GM21717 (cell line): ENCODE results near the gene PRPF8.
"Not testable (repeated sequence)": the region's sequence is repeated elsewhere in the genome, so short reads cannot be mapped to it uniquely, and the experiment has no call there.

Experiments
- ATAC-seq: cut with Tn5 transposase; IDR thresholded peaks from one replicate; pipeline ENCODE4 v1.9.1; 2021; ENCODE audit warnings: mild to moderate bottlenecking, moderate library complexity; ENCODE audit not compliant: unreplicated experiment

PRPF8 gene

DNA sequence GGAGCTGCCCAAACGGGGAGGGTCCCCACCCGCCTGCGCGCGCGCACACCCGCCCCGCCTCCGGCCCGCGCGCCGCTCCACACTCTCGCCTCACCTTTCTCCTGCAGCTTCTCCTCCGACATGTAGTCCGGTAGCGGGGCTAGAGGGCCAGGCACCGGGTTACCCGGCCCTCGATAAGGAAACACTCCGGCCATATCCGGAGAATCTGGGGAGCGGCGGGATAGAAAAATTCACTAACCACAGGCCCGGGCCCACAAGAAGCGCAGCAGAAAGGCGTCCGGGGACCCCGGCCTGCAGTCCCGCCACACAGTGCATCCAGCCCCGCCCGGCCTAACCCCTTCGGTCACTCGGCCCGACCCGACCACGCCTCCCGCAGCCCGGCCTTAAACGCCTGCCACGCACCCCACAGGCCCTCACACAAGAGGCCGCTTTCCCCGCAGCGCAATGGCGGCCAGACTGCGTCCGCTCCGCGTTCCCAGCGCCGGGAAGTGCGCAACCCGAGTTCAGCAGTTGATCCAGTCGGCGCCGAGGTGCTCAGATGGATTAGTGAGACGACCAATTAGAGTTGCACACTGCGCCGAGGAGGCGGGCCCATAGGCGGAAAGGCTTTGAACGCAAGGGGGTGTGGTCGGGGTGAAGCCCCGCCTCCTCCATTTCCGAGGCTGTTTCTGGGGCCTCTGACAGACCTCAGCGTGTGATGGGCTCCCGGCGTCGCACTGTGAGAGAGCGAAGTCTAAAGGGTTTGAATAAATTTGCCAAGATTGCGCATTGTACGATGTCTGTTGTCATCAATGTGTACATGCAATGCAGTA, at the start of gene PRPF8:
Gene PRPF8 (minus strand): TSS at position 490 of the 812 bp plus-strand sequence. CDS start 296 bp downstream, at position 194.
- peak; percentile 97 for ATAC-seq

DNA sequence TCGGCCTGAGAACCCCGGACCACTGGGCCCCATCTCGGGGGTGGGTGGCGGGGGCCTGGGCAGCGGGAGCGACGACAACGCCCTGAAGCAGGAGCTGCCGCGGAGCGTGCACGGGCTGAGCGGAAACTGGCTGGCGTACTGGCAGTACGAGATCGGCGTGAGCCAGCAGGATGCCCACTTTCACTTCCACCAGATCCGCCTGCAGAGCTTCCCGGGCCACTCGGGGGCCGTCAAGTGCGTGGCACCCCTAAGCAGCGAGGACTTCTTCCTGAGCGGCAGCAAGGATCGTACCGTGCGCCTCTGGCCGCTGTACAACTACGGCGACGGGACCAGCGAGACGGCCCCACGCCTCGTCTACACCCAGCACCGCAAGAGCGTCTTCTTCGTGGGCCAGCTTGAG, 49.1 kb upstream of the PRPF8 start:
- no peak for ATAC-seq

DNA sequence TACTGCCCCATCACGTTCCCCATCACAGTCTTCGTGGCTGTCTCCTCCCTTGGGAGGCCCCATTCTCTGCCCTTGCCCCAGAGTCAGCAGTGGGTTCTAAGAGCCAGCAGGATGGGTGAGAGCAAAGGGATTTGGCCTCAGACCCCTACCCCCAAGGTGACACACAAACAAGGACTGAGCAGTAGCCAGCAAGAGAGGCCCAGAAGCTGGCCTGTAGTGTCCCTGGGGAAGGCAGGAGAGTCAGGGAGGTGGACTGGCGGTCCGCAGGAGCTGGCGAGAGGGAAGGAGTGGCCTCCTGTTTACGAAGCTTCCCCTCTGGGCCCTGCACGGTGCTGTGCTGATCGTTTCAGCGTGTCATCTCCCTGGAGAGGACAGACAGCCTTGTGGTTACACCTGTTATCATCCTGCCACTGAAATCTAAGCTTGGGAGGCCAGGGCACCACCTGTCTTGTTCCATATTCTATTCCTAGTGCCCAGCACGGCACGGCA, 48.2 kb upstream of the PRPF8 start:
- ATAC-seq = no peak

DNA sequence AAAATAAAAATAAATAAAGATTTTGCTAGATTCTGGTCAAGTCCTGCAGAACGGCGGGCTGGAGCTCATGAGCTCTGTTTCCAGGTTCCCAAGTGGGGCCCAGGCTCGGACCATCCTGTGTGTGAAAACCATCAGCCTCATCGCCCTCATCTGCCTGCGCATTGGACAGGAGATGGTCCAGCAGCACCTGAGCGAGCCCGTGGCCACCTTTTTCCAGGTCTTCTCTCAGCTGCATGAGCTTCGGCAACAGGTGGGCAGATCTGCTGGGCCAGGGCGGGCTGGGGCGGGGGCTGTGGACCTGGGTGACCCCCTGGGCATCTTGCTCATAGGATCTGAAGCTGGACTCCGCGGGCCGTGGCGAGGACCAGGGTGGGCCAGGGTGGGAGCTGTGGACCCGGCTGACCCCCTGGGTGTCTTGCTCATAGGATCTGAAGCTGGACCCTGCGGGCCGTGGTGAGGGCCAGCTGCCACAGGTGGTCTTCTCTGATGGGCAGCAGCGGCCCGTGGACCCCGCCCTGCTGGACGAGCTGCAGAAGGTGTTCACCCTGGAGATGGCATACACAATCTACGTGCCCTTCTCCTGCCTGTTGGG, 47.7 kb upstream of the PRPF8 start:
- no peak for ATAC-seq

DNA sequence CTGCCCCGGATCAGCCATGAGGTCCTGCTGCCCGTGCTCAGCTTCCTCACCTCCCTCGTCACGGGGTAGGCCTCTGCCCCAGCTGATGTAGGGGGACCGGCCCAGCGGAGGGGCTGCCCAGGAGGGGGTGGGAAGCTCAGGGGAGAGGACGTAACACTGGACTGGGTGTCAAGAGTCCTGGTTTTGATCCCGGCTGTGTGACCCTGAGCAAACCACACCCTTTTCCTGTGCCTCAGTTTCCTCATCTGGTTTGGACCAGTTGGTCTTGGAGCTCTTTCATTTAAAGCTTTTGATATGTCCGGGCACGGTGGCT, 46.5 kb upstream of the PRPF8 start:
- no peak for ATAC-seq

DNA sequence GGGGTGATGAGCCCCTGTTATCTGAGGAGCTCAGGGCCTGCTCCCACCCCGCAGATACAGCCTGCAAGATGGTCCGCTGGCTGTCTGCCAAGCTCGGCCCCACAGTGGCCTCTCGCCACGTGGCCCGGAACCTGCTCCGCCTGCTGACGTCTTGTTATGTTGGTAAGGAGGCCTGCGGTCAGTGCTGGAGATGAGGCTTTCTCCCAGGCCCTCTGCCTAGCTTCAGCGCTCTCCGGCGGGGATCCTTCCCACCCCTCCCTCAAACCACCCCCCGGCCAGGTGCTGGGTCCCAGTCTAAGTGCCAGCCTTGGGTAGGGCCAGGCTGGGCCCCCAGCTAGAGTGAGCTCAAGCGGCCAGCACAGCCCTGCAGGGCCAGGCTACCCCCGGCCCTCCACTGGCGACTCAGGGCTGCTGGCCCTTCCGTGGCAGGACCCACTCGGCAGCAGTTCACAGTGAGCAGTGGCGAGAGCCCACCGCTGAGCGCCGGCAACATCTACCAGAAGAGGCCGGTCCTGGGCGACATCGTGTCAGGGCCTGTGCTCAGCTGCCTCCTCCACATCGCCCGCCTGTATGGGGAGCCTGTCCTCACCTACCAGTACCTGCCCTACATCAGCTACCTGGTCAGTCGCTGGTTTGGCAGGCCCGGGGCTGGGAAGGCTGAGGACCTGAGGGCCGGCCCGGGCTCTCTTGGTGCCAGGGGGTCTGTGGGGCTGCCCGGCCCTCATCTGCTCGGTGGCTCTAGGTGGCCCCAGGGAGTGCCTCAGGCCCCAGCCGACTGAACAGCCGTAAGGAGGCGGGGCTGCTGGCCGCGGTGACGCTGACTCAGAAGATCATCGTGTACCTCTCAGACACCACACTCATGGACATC, 45.9 kb upstream of the PRPF8 start:
- no peak for ATAC-seq

DNA sequence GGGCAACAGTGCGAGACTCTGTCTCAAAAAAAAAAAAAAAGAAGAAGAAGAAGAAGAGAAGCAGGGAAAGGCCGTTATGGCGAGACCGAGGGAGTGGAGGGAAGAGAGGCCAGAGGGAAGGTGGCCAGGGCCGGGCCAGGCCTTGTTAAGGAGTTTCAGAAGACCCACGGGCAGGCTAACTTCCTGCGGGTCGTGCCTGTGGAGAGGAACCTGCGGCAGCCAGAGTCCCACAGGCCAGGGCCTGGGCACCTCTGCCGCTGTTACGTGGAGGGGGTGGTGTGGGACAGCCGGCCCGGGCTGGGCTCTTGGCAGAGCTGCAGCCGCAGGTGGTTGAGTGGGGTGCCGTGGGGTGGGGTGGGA, 45.3 kb upstream of the PRPF8 start:
- ATAC-seq = no peak

DNA sequence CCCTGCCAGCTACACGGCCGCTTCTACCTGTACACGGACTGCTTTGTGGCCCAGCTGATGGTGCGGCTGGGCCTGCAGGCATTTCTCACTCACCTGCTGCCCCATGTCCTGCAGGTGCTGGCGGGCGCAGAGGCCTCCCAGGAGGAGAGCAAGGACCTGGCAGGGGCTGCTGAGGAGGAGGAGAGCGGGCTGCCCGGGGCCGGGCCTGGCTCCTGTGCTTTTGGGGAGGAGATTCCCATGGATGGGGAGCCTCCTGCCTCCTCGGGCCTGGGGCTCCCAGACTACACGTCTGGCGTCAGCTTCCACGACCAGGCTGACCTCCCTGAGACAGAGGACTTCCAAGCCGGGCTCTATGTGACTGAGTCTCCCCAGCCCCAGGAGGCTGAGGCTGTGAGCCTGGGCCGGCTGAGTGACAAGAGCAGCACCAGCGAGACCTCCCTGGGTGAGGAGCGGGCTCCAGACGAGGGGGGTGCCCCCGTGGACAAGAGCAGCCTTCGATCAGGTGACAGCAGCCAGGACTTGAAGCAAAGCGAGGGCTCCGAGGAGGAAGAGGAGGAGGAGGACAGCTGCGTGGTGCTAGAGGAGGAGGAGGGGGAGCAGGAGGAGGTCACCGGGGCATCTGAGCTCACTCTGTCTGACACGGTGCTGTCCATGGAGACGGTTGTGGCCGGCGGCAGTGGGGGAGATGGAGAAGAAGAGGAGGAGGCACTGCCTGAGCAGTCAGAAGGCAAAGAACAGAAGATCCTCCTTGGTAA, 43.4 kb upstream of the PRPF8 start:
- ATAC-seq = no peak

DNA sequence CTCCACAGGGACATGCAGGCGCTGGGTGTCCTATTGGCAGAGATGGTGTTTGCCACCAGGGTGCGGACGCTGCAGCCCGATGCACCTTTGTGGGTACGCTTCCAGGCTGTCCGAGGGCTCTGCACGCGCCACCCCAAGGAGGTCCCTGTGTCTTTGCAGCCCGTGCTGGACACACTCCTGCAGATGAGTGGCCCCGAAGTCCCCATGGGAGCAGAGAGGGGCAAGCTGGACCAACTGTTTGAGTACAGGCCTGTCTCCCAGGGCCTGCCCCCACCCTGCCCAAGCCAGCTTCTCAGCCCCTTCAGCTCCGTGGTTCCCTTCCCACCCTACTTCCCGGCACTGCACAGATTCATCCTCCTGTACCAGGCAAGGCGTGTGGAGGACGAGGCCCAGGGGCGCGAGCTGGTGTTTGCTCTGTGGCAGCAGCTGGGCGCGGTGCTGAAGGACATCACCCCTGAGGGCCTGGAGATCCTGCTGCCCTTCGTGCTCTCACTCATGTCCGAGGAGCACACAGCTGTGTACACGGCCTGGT, 42.7 kb upstream of the PRPF8 start:
- no peak for ATAC-seq

DNA sequence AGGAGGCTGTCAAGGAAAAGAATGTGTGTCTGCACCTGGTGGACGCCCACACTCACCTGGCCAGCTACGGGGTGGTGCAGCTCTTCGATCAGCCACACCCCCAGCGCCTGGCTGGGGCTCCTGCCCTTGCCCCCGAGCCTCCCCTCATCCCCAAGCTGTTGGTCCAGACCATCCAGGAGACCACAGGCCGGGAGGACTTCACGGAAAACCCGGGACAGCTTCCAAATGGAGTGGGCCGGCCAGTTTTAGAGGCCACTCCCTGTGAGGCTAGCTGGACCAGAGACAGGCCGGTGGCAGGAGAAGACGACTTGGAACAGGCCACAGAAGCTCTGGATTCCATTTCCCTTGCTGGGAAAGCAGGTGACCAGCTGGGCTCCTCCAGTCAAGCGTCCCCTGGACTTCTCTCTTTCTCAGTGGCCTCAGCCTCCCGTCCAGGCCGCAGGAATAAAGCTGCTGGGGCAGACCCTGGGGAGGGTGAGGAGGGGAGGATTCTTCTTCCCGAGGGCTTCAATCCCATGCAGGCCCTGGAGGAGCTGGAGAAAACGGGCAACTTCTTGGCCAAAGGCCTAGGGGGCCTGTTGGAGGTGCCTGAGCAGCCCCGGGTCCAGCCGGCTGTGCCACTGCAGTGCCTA, 42.1 kb upstream of the PRPF8 start:
- ATAC-seq = no peak

DNA sequence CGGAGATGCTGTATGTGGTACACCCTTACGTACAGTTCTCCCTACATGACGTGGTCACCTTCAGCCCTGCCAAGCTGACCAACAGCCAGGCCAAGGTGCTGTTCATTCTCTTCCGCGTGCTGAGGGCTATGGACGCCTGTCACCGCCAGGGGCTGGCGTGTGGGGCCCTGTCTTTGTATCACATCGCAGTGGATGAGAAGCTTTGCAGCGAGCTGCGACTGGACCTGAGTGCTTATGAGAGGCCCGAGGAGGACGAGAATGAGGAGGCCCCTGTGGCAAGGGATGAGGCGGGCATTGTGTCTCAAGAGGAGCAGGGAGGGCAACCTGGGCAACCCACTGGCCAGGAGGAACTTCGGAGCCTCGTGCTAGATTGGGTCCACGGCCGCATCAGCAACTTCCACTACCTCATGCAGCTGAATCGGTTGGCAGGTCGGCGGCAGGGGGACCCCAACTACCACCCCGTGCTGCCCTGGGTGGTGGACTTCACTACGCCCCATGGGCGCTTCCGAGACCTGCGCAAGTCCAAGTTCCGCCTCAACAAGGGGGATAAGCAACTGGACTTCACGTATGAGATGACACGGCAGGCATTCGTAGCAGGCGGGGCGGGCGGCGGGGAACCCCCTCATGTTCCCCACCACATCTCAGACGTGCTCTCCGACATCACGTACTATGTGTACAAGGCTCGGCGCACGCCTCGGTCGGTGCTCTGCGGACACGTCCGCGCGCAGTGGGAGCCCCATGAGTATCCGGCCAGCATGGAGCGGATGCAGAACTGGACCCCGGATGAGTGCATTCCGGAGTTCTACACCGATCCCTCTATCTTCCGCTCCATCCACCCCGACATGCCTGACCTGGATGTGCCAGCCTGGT, 41.2 kb upstream of the PRPF8 start:
- ATAC-seq = no peak

DNA sequence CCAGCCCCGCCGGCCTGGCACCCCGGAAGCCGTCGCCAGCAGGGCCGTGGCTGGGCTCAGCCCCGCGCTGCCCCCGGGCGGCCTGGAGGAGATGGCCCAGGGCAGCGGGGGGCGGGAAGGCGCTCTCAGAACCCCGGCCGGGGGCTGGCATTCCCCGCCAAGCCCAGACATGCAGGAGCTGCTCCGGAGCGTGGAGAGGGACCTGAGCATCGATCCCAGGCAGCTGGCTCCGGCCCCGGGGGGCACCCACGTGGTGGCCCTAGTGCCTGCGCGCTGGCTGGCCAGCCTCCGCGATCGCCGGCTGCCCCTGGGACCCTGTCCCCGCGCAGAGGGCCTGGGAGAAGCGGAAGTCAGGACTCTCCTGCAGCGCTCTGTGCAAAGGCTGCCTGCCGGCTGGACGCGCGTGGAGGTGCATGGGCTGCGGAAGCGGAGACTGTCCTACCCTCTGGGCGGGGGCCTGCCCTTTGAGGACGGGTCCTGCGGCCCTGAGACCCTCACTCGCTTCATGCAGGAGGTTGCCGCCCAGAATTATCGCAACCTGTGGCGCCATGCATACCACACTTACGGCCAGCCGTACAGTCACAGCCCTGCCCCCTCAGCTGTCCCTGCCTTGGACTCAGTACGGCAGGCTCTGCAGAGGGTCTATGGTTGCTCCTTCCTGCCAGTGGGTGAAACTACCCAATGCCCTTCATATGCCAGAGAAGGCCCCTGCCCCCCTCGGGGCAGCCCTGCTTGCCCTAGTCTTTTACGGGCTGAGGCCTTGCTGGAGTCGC, 40.4 kb upstream of the PRPF8 start:
- peak; percentile 13 for ATAC-seq

DNA sequence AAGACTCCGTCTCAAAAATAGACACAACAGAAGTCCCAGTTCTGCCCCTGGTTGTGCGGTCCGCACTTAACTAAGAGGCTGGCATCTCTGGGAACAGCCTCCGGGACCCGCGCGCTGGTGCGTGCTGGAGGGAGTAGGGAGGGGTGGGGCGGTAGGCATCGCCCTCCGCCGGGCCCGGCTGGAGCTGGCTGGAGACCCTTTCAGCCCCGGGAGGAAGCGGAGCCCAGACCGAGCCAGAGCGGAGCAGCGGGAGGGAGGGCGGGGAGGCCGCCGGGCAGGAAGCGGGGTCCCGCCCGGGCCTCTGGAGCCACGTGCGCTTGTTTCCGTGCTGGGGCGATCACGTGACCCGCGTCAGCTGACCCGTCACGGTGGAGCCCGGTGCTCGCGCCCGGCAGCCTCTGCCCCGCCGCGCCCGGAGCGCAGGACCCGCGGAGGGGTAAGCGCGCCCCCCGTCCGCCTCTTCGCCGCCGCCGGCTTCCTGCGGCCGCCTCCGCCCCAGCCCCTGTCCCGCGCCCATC, 39.7 kb upstream of the PRPF8 start, which contains the start of gene WDR81:
Gene WDR81 (plus strand): TSS at position 354 of the 518 bp plus-strand sequence. CDS start 256 bp downstream, outside the sequence.
- ATAC-seq = peak; percentile 38

DNA sequence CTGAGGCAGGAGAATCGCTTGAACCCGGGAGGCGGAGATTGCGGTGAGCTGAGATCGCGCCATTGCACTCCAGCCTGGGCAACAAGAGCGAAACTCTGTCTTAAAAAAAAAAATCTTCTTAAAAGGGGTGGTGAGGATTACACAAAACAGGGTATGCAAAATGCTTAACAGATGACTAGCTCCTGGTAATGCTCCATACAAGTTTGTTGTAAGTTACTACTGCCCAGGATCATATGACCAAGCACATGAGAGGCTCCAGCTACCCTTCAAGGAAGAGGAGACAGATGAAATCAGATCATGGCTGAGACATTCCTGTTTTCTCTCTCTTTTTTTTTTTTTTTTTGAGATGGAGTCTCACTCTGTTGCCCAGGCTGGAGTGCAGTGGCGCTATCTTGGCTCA, 37.4 kb upstream of the PRPF8 start:
- ATAC-seq = not testable (repeated sequence)

DNA sequence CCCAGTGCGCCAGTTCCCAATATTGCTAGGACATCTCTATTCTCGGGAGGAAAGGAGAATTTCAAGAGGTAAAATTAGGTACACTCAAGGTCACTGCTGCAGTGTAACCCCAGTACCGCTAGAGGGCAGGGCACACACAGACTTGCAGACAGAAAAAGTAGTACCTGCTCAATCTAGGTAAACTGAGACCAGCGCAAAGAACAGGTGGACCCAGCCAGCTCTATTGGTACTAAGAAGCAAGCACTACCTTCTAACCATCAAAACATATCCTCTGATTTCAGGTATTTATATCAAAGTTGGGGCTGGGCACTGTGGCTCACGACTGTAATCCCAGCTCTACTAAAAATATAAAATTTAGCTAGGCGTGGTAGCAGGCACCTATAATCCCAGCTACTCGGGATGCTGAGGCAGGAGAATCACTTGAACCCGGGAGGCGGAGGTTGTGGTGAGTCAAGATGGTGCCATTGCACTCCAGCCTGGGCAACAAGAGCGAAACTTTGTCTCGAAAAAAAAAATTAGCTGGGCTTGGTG, 36.3 kb upstream of the PRPF8 start:
- ATAC-seq = no peak

DNA sequence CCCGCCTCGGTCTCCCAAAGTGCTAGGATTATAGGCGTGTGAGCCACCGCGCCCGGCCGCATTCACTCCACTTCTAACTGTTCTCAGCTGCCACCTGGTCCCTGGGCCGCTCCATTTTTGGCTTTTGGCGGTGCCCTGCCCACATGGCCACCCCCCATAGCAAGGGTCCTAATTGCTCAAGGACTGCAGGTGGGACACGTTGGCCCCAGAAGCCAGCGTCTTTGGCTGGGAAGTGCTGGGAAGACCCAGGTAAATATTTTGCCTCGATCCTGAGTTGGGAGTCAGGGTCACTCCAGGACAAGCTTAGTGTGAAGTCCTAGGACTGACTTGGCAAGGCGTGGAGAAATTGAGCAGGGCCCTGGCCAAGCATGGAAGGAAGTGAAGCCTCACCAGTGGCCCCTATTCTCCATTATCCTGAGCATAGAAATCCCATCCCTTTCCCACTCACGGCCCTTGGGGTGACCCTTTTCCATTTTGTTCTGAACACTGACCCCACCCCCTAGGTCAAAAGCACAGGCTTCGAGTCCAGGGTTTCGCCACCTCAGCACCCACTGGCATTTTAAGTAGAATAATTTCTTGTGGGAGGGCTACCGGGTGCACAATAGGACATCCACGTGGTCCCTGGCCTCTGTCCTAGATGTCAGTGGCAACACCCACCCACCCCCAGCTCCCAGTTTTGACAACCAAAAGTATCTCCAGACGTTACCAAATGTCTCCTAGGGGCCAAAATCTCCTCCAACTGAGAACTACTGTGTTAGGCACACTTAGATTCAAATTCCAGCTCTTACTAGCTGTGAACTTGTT, 33.9 kb upstream of the PRPF8 start:
- no peak for ATAC-seq
